ENCODE results near the gene ARL13B. TPM values are rescaled to one million over a fixed set of nuclear protein-coding genes. Genes with fewer than 3 reads are reported as not detected.
"Not testable (repeated sequence)": the region's sequence is repeated elsewhere in the genome, so short reads cannot be mapped to it uniquely, and the experiment has no call there.

ARL13B gene
- total RNA-seq, 2 donors from 2014 or later, result 9.9 to 15.6 TPM

- Mint-ChIP-seq H3K4me1 (ENCODE audit: low read depth in 2 of 2) (peaks cover 0 to 12% of the 10 kb centered on the region in 2 donors), H3K4me3 (peak overlapping the region; percentile 5), H3K9me3 (no peaks in the 10 kb centered on the region), H3K27ac (peak overlapping the region in 1 of 2 donors; percentile 5), H3K27me3 (no peaks in the 10 kb centered on the region), H3K36me3 (no peaks in the 10 kb centered on the region)
- ATAC-seq, result peak in 1 of 2 donors; percentile 81
- no peak for DNase-seq (ENCODE audit: low spot score)
These were observed 31.3 kb downstream of the ARL13B start for GRCh38 chr3:94011233-94011711.

- no peaks in the 10 kb centered on the region for H3K9me3 Mint-ChIP-seq
- no peak overlapping the region for H3K4me3 Mint-ChIP-seq
- H3K27ac Mint-ChIP-seq, result peak overlapping the region in 1 of 2 donors; percentile 5
- no peaks in the 10 kb centered on the region for H3K36me3 Mint-ChIP-seq
- ATAC-seq (no peak), DNase-seq (ENCODE audit: low spot score) (no peak)
- no peaks in the 10 kb centered on the region for H3K27me3 Mint-ChIP-seq
- H3K4me1 Mint-ChIP-seq (ENCODE audit: low read depth in 2 of 2), result peaks cover 0 to 12% of the 10 kb centered on the region in 2 donors
These were observed 32.2 kb downstream of the ARL13B start for GRCh38 chr3:94012185-94012584.

GRCh38 chr3:94015025-94015424, 35.1 kb downstream of the ARL13B start:
- ATAC-seq (no peak), DNase-seq (ENCODE audit: low spot score) (no peak)
- H3K4me3 Mint-ChIP-seq, result no peak overlapping the region
- H3K9me3 Mint-ChIP-seq, result no peaks in the 10 kb centered on the region
- H3K4me1 Mint-ChIP-seq (ENCODE audit: low read depth in 2 of 2), result peaks cover 3 to 12% of the 10 kb centered on the region in 2 donors
- H3K36me3 Mint-ChIP-seq, result no peaks in the 10 kb centered on the region
- H3K27me3 Mint-ChIP-seq, result no peaks in the 10 kb centered on the region
- H3K27ac Mint-ChIP-seq, result no peak overlapping the region

- no peak overlapping the region for H3K4me3 Mint-ChIP-seq
- H3K27me3 Mint-ChIP-seq, result no peaks in the 10 kb centered on the region
- no peak overlapping the region for H3K27ac Mint-ChIP-seq
- peaks cover 0 to 3% of the 10 kb centered on the region in 2 donors for H3K4me1 Mint-ChIP-seq (ENCODE audit: low read depth in 2 of 2)
- DNase-seq (ENCODE audit: low spot score), result no peak
- no peaks in the 10 kb centered on the region for H3K36me3 Mint-ChIP-seq
- H3K9me3 Mint-ChIP-seq, result no peaks in the 10 kb centered on the region
- ATAC-seq, result no peak
These were observed 39.7 kb downstream of the ARL13B start for GRCh38 chr3:94019659-94020058.

GRCh38 chr3:94020293-94020692, 40.3 kb downstream of the ARL13B start:
- ATAC-seq (no peak), DNase-seq (ENCODE audit: low spot score) (no peak)
- Mint-ChIP-seq H3K27me3 (no peaks in the 10 kb centered on the region), H3K27ac (no peak overlapping the region), H3K36me3 (no peaks in the 10 kb centered on the region), H3K9me3 (no peaks in the 10 kb centered on the region), H3K4me1 (ENCODE audit: low read depth in 2 of 2) (peaks cover 0 to 3% of the 10 kb centered on the region in 2 donors), H3K4me3 (no peak overlapping the region)

GRCh38 chr3:94024385-94024784, 44.4 kb downstream of the ARL13B start:
- Mint-ChIP-seq H3K36me3 (no peaks in the 10 kb centered on the region), H3K4me1 (ENCODE audit: low read depth in 2 of 2) (peaks cover 0 to 3% of the 10 kb centered on the region in 2 donors), H3K27me3 (no peaks in the 10 kb centered on the region), H3K4me3 (no peak overlapping the region), H3K27ac (no peak overlapping the region), H3K9me3 (no peaks in the 10 kb centered on the region)
- ATAC-seq, result no peak
- DNase-seq (ENCODE audit: low spot score), result no peak

- no peak for DNase-seq (ENCODE audit: low spot score)
- no peak overlapping the region for H3K27ac Mint-ChIP-seq
- no peaks in the 10 kb centered on the region for H3K9me3 Mint-ChIP-seq
- no peaks in the 10 kb centered on the region for H3K4me1 Mint-ChIP-seq (ENCODE audit: low read depth in 2 of 2)
- no peaks in the 10 kb centered on the region for H3K27me3 Mint-ChIP-seq
- no peak for ATAC-seq
- no peaks in the 10 kb centered on the region for H3K36me3 Mint-ChIP-seq
- no peak overlapping the region for H3K4me3 Mint-ChIP-seq
These were observed 46.7 kb downstream of the ARL13B start for GRCh38 chr3:94026623-94027022.

- no peaks in the 10 kb centered on the region for H3K4me1 Mint-ChIP-seq (ENCODE audit: low read depth in 2 of 2)
- no peaks in the 10 kb centered on the region for H3K27me3 Mint-ChIP-seq
- ATAC-seq, result no peak
- H3K36me3 Mint-ChIP-seq, result peaks cover 5% of the 10 kb centered on the region
- no peak within 1 kb of the TSS for H3K4me3 Mint-ChIP-seq
- no peaks in the 10 kb centered on the region for H3K9me3 Mint-ChIP-seq
- no peak within 1 kb of the TSS for H3K27ac Mint-ChIP-seq
- DNase-seq (ENCODE audit: low spot score), result no peak
These were observed 48.3 kb downstream of the ARL13B start, which contains the start of gene STX19 for GRCh38 chr3:94028093-94028837. TSS of gene STX19 (minus strand) at chr3:94028597. CDS start at chr3:94015269, 13,328 bp downstream.

GRCh38 chr3:94036909-94037507, 57.1 kb downstream of the ARL13B start:
- peaks cover 1% of the 10 kb centered on the region for H3K36me3 Mint-ChIP-seq
- no peaks in the 10 kb centered on the region for H3K4me1 Mint-ChIP-seq (ENCODE audit: low read depth in 2 of 2)
- no peaks in the 10 kb centered on the region for H3K9me3 Mint-ChIP-seq
- no peaks in the 10 kb centered on the region for H3K27me3 Mint-ChIP-seq
- H3K4me3 Mint-ChIP-seq, result no peak overlapping the region
- H3K27ac Mint-ChIP-seq, result no peak overlapping the region
- DNase-seq (ENCODE audit: low spot score) (no peak), ATAC-seq (no peak)

- H3K4me3 Mint-ChIP-seq, result no peak overlapping the region
- H3K27me3 Mint-ChIP-seq, result no peaks in the 10 kb centered on the region
- no peak for ATAC-seq
- DNase-seq (ENCODE audit: low spot score), result no peak
- H3K4me1 Mint-ChIP-seq (ENCODE audit: low read depth in 2 of 2), result peaks cover 0 to 2% of the 10 kb centered on the region in 2 donors
- peak overlapping the region in 1 of 2 donors; percentile 65 for H3K27ac Mint-ChIP-seq
- H3K9me3 Mint-ChIP-seq, result no peaks in the 10 kb centered on the region
- no peaks in the 10 kb centered on the region for H3K36me3 Mint-ChIP-seq
These were observed 63.3 kb downstream of the ARL13B start for GRCh38 chr3:94043285-94043684.

GRCh38 chr3:94044100-94044936, 64.4 kb downstream of the ARL13B start:
- not testable (repeated sequence) for H3K27me3 Mint-ChIP-seq; H3K4me3 Mint-ChIP-seq; H3K4me1 Mint-ChIP-seq (ENCODE audit: low read depth in 2 of 2); DNase-seq (ENCODE audit: low spot score); H3K36me3 Mint-ChIP-seq; H3K9me3 Mint-ChIP-seq; ATAC-seq
- H3K27ac Mint-ChIP-seq, result peak overlapping the region in 1 of 2 donors; percentile 65

GRCh38 chr3:94046533-94046932, 66.6 kb downstream of the ARL13B start:
- no peaks in the 10 kb centered on the region for H3K27me3 Mint-ChIP-seq
- H3K36me3 Mint-ChIP-seq, result no peaks in the 10 kb centered on the region
- no peaks in the 10 kb centered on the region for H3K9me3 Mint-ChIP-seq
- DNase-seq (ENCODE audit: low spot score) (no peak), ATAC-seq (no peak)
- H3K27ac Mint-ChIP-seq, result no peak overlapping the region
- peaks cover 0 to 2% of the 10 kb centered on the region in 2 donors for H3K4me1 Mint-ChIP-seq (ENCODE audit: low read depth in 2 of 2)
- no peak overlapping the region for H3K4me3 Mint-ChIP-seq

- Mint-ChIP-seq H3K27ac (no peak overlapping the region), H3K36me3 (no peaks in the 10 kb centered on the region), H3K27me3 (no peaks in the 10 kb centered on the region), H3K4me3 (no peak overlapping the region), H3K4me1 (ENCODE audit: low read depth in 2 of 2) (no peaks in the 10 kb centered on the region), H3K9me3 (no peaks in the 10 kb centered on the region)
- DNase-seq (ENCODE audit: low spot score) (no peak), ATAC-seq (no peak)
These were observed 69.3 kb downstream of the ARL13B start for GRCh38 chr3:94049267-94049666.

GRCh38 chr3:94050546-94050945, 70.6 kb downstream of the ARL13B start:
- Mint-ChIP-seq H3K27ac (no peak overlapping the region), H3K36me3 (no peaks in the 10 kb centered on the region), H3K4me3 (no peak overlapping the region), H3K9me3 (no peaks in the 10 kb centered on the region), H3K27me3 (no peaks in the 10 kb centered on the region), H3K4me1 (ENCODE audit: low read depth in 2 of 2) (no peaks in the 10 kb centered on the region)
- no peak for DNase-seq (ENCODE audit: low spot score)
- ATAC-seq, result no peak
